Purkinje cell (primary cell): ENCODE results near the gene ELOVL5. TPM values are rescaled to one million over a fixed set of nuclear protein-coding genes. Genes with fewer than 3 reads are reported as not detected.

ENCODE experiments used
- polyA plus RNA-seq: library from polyadenylated mRNA; unstranded; fragments of >200 nt; fragmentation: Nextera tagmentation; gene quantifications from 2 replicates; pipeline ENCODE4 v1.2.1, GENCODE V29; 2014

The ELOVL5 gene
- polyA plus RNA-seq = 70.2 and 95.3 TPM in 2 replicates

GRCh38 chr6:53348371-53349208 lies at the start of gene ELOVL5:
Gene ELOVL5, minus strand, starts transcription at chr6:53348950. Its CDS starts 53,251 bp downstream, at chr6:53295699.

Other genes with a start within 250 kb of the ELOVL5 start
- 0.48 TPM in 1 of 2 replicates, not detected in the other for gene GCM1, start 200.1 kb downstream of the ELOVL5 start, polyA plus RNA-seq
- 40.8 and 53.8 TPM in 2 replicates for gene GCLC, start 196.2 kb upstream of the ELOVL5 start, polyA plus RNA-seq